Common myeloid progenitor, CD34-positive (primary cell): Measurements from ENCODE around the gene MRPL42.

Experiments used
- CTCF ChIA-PET: fragments of 350-600 bp; sonication (Branson Sonifier 250); formaldehyde crosslinking; loops from one replicate; lab custom pipeline; 2021; ENCODE audit warnings: antibody characterized with exemption; lab: Charles Lee
- POLR2A ChIA-PET: fragments of 350-600 bp; sonication (Branson Sonifier 250); formaldehyde crosslinking; loops from one replicate; lab custom pipeline; 2021; ENCODE audit warnings: antibody characterized with exemption; lab: Charles Lee
- DNase-seq, 3 donors: peaks; one replicate each; pipeline versions ENCODE4 v3.0.0 to v3.0.0-alpha.2; 2013
- H3K27ac ChIP-seq, 2 experiments: 1 replicate in 1 of 2; 2 replicates in 1 of 2; pipeline ENCODE4 v1.7.0; 2013; ENCODE audit warnings: inconsistent platforms in 2 of 2, low read length in 2 of 2, mild to moderate bottlenecking in 2 of 2, low read depth in 1 of 2, moderate library complexity in 1 of 2; ENCODE audit not compliant: severe bottlenecking in 2 of 2, insufficient read depth in 1 of 2, poor library complexity in 1 of 2
- H3K27me3 ChIP-seq, 5 experiments: replicated peaks in 2 of 5; 1 replicate in 3 of 5; 2 replicates in 2 of 5; pipeline versions ENCODE4 v1.6.1 to v1.7.0; 2013; ENCODE audit warnings: low read length in 4 of 5, mild to moderate bottlenecking in 2 of 5, moderate library complexity in 2 of 5, inconsistent platforms in 1 of 5; ENCODE audit not compliant: insufficient read depth in 5 of 5, control insufficient read depth in 4 of 5
- H3K36me3 ChIP-seq, 4 experiments: 1 replicate in 2 of 4; 2 replicates in 2 of 4; pipeline versions ENCODE4 v1.6.1 to v1.7.0; 2013; ENCODE audit warnings: low read length in 3 of 4, control low read depth in 1 of 4, mild to moderate bottlenecking in 1 of 4; ENCODE audit not compliant: control insufficient read depth in 4 of 4, insufficient read depth in 4 of 4
- H3K4me1 ChIP-seq, 4 experiments: 1 replicate in 3 of 4; 2 replicates in 1 of 4; pipeline versions ENCODE4 v1.6.1 to v1.7.1; 2013; ENCODE audit warnings: low read length in 3 of 4, mild to moderate bottlenecking in 3 of 4, control low read depth in 1 of 4, inconsistent platforms in 1 of 4, moderate library complexity in 1 of 4; ENCODE audit not compliant: control insufficient read depth in 4 of 4, insufficient read depth in 4 of 4; ENCODE audit errors: control extremely low read depth in 1 of 4
- H3K4me3 ChIP-seq, 7 experiments: 1 replicate in 4 of 7; 2 replicates in 3 of 7; pipeline versions ENCODE4 v1.5.1 to v1.7.0; 2013; ENCODE audit warnings: mild to moderate bottlenecking in 7 of 7, low read length in 6 of 7, moderate library complexity in 6 of 7, inconsistent platforms in 2 of 7, low read depth in 2 of 7, control low read depth in 1 of 7; ENCODE audit not compliant: insufficient read depth in 4 of 7, control insufficient read depth in 1 of 7; ENCODE audit errors: extremely low read depth in 1 of 7
- H3K9me3 ChIP-seq, 5 experiments: 1 replicate in 4 of 5; 2 replicates in 1 of 5; pipeline versions ENCODE4 v1.6.1 to v1.7.1; 2013; ENCODE audit warnings: low read length in 4 of 5, mild to moderate bottlenecking in 2 of 5, inconsistent platforms in 1 of 5, low read depth in 1 of 5, moderate library complexity in 1 of 5; ENCODE audit not compliant: control insufficient read depth in 4 of 5, insufficient read depth in 2 of 5; ENCODE audit errors: control extremely low read depth in 1 of 5
- WGBS: methylation state at CpG from one replicate; pipeline ENCODE4 v1.1.5; 2013; ENCODE audit not compliant: insufficient coverage; 5-methylcytosine and 5-hydroxymethylcytosine counted together

The MRPL42 gene

DNA sequence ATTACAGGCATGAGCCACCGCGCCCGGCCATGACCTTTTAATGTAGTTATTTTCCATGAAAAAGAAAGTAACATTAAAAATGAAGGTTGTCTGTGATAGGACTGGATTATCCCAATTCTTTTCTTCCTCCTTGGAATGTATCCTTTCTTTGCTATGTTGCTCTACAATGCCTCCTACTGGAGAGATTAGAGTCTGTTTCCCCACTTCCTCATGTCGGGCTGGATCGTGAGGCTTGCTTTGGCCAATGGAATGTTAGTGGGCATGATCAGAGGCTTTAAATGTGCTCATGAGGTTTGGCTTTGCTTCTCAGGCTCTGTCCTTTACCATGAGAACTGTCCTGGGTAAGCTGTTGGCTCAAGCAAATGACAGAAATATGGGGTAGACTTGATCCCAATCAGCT, 70.5 kb downstream of the MRPL42 start:
- Histone ChIP-seq H3K27me3 (no peaks in the 10 kb centered on the region), H3K27ac (no peak overlapping the region), H3K4me3 (no peak overlapping the region), H3K9me3 (no peaks in the 10 kb centered on the region), H3K36me3 (peaks cover 0 to under 1% (median 0%) of the 10 kb centered on the region in 4 experiments), H3K4me1 (peaks cover 20 to 38% (median 32%) of the 10 kb centered on the region in 4 experiments)
- no peak for DNase-seq
- ChIA-PET CTCF (interaction anchor here (0.9 to 1.0 kb wide), 2 partner anchors 70 to 577 kb away, joined by 3 read pairs; no protein-coding TSS in a partner anchor), POLR2A (interaction anchor here (0.8 kb wide), 1 partner anchor 362 kb away, joined by 4 read pairs; no protein-coding TSS in a partner anchor)
- WGBS = 100% methylated on average over 2 of the region's 5 CpGs

DNA sequence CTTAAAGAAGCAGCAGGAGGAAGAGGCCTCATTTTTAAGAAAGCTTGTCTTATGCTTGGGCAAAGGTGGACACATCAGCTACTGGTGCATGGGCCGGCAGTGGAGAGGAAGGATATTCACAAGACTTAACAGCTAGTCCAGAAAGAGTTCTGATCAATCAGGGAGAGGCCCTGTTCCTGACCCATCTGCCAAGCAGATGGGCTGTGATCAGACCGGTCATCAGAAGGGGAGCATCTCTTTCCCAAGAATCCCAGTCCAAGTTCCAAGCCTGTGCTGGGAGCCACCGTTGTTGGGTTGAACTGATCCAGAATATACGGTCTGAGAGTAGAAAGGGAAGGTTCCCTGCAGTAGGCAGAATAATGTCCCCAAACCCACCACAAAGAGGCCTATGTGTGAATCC, 72.5 kb downstream of the MRPL42 start:
- CTCF ChIA-PET = interaction anchor here (0.6 to 1.5 kb wide), 6 partner anchors 9 to 756 kb away, joined by 3 to 5 read pairs (median 4); no protein-coding TSS in a partner anchor
- WGBS = 100% methylated on average over 1 of the region's 4 CpGs
- Histone ChIP-seq H3K27ac (no peak overlapping the region), H3K4me3 (no peak overlapping the region), H3K4me1 (peaks cover 20 to 42% (median 33%) of the 10 kb centered on the region in 4 experiments), H3K9me3 (no peaks in the 10 kb centered on the region), H3K36me3 (peaks cover 2 to 16% (median 15%) of the 10 kb centered on the region in 4 experiments), H3K27me3 (no peaks in the 10 kb centered on the region)
- DNase-seq = no peak
- POLR2A ChIA-PET = no interaction called here

DNA sequence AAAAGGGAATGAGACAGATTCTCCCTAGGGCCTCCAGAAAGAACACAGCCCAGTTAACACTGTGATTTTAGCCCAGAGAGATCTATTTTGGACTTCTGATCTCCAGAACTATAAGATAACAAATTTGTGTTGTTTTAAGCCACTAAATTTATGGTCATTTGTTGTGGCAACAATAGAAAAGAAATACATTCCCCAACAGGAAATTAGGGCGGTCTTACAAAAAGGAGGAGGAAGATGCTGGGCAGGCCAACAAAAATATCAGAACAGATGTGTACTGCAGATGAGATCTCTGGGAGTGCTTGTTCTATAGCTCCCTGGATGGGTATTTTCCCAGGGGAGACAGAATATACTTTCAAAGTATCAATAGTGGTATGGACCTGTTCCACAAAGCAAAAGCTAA, 73.2 kb downstream of the MRPL42 start:
- ChIA-PET CTCF (interaction anchor here (0.7 to 1.5 kb wide), 2 partner anchors 9 to 264 kb away, joined by 3 to 4 read pairs; no protein-coding TSS in a partner anchor), POLR2A (interaction anchor here (0.5 kb wide), 1 partner anchor 37 kb away, joined by 3 read pairs; no protein-coding TSS in a partner anchor)
- H3K4me1 ChIP-seq = peaks cover 20 to 42% (median 33%) of the 10 kb centered on the region in 4 experiments
- H3K36me3 ChIP-seq = peaks cover 4 to 20% (median 18%) of the 10 kb centered on the region in 4 experiments
- H3K27ac ChIP-seq = peak overlapping the region in 1 of 2 experiments; percentile 73
- DNase-seq = peak in 2 of 3 donors; percentile 37 to 54
- WGBS = 0% methylated on average over 1 of the region's 1 CpG
- no peaks in the 10 kb centered on the region for H3K27me3 ChIP-seq
- peak overlapping the region in 1 of 7 experiments; percentile 4 for H3K4me3 ChIP-seq
- no peaks in the 10 kb centered on the region for H3K9me3 ChIP-seq

GRCh38 chr12:93541578-93542225, 74.4 kb downstream of the MRPL42 start:
- Histone ChIP-seq H3K36me3 (peaks cover 4 to 23% (median 18%) of the 10 kb centered on the region in 4 experiments), H3K27me3 (no peaks in the 10 kb centered on the region), H3K4me3 (peak overlapping the region in 3 of 7 experiments; percentile 12 to 46 (median 31)), H3K27ac (peak overlapping the region; percentile 62 to 73), H3K4me1 (peaks cover 19 to 37% (median 30%) of the 10 kb centered on the region in 4 experiments), H3K9me3 (no peaks in the 10 kb centered on the region)
- DNase-seq = peak in 2 of 3 donors; percentile 21 to 37
- WGBS = 0% methylated on average over 2 of the region's 4 CpGs
- POLR2A ChIA-PET = no interaction called here
- CTCF ChIA-PET = interaction anchor here (0.6 to 1.5 kb wide), 5 partner anchors 9 to 561 kb away, joined by 3 to 4 read pairs (median 3); partner anchors contain the start of gene MRPL42

- Histone ChIP-seq H3K4me3 (no peak overlapping the region), H3K9me3 (no peaks in the 10 kb centered on the region), H3K27ac (no peak overlapping the region), H3K36me3 (peaks cover 4 to 37% (median 32%) of the 10 kb centered on the region in 4 experiments), H3K4me1 (peaks cover 0 to 4% (median 1%) of the 10 kb centered on the region in 4 experiments), H3K27me3 (no peaks in the 10 kb centered on the region)
- no peak for DNase-seq
- WGBS = no CpG with 5 or more reads among the region's 2 CpGs
- CTCF ChIA-PET = interaction anchor here (0.5 to 1.4 kb wide), 5 partner anchors 9 to 467 kb away, joined by 3 to 5 read pairs (median 4); no protein-coding TSS in a partner anchor
- POLR2A ChIA-PET = no interaction called here
Observed at GRCh38 chr12:93547778-93548177, 80.5 kb downstream of the MRPL42 start.

- CTCF ChIA-PET = interaction anchor here (0.6 to 1.4 kb wide), 3 partner anchors 9 to 14 kb away, joined by 3 to 7 read pairs (median 4); no protein-coding TSS in a partner anchor
- 76% methylated on average over 3 of the region's 6 CpGs for WGBS
- Histone ChIP-seq H3K9me3 (peaks cover 0 to 3% (median 0%) of the 10 kb centered on the region in 5 experiments), H3K4me1 (no peaks in the 10 kb centered on the region), H3K4me3 (no peak overlapping the region), H3K27me3 (no peaks in the 10 kb centered on the region), H3K36me3 (peaks cover 7 to 32% (median 21%) of the 10 kb centered on the region in 4 experiments), H3K27ac (no peak overlapping the region)
- DNase-seq = no peak
- POLR2A ChIA-PET = no interaction called here
Observed at GRCh38 chr12:93549174-93549573, 81.9 kb downstream of the MRPL42 start.
